Ishikawa (cell line): ENCODE results near the gene CCDC200.

Experiments
- CEBPB ChIP-seq: IDR thresholded peaks from 2 replicates; pipeline ENCODE4 v1.6.1; 2012
- CREB1 ChIP-seq: IDR thresholded peaks from 2 replicates; pipeline ENCODE4 v1.6.1; 2012; ENCODE audit warnings: low read depth
- EGR1 ChIP-seq: IDR thresholded peaks from 2 replicates; pipeline ENCODE4 v1.6.1; 2012
- EP300 ChIP-seq: IDR thresholded peaks from 2 replicates; pipeline ENCODE4 v1.6.1; 2012; ENCODE audit warnings: borderline replicate concordance
- FOXM1 ChIP-seq: IDR thresholded peaks from 2 replicates; pipeline ENCODE4 v1.6.1; 2012; ENCODE audit warnings: low read depth, borderline replicate concordance
- MAX ChIP-seq: IDR thresholded peaks from 2 replicates; pipeline ENCODE4 v1.6.1; 2012
- NFIC ChIP-seq: IDR thresholded peaks from 2 replicates; pipeline ENCODE4 v1.6.1; 2012
- RAD21 ChIP-seq: IDR thresholded peaks from 2 replicates; pipeline ENCODE4 v1.6.1; 2012; ENCODE audit warnings: low read depth
- REST ChIP-seq: IDR thresholded peaks from 2 replicates; pipeline ENCODE4 v1.6.1; 2012; ENCODE audit warnings: low read depth, mild to moderate bottlenecking
- TAF1 ChIP-seq: IDR thresholded peaks from 2 replicates; pipeline ENCODE4 v1.6.1; 2012; ENCODE audit warnings: low read depth, mild to moderate bottlenecking
- TCF12 ChIP-seq: IDR thresholded peaks from 2 replicates; pipeline ENCODE4 v1.6.1; 2012; ENCODE audit warnings: low read depth
- TEAD4 ChIP-seq: IDR thresholded peaks from 2 replicates; pipeline ENCODE4 v1.6.1; 2012
- USF1 ChIP-seq: IDR thresholded peaks from 2 replicates; pipeline ENCODE4 v1.6.1; 2012
- YY1 ChIP-seq: IDR thresholded peaks from 2 replicates; pipeline ENCODE4 v1.6.1; 2012; ENCODE audit warnings: low read depth
- ZBTB7A ChIP-seq: IDR thresholded peaks from 2 replicates; pipeline ENCODE4 v1.6.1; 2012; ENCODE audit warnings: low read depth

Gene CCDC200

GRCh38 chr17:43183921-43184320, 44.5 kb downstream of the CCDC200 start:
- TF ChIP-seq ZBTB7A, result no peak
- TF ChIP-seq FOXM1, result no peak
- TF ChIP-seq CEBPB, result no peak
- TF ChIP-seq RAD21, result no peak
- no peak for TF ChIP-seq EGR1
- TF ChIP-seq TEAD4, result no peak
- TF ChIP-seq EP300, result no peak
- TF ChIP-seq YY1, result no peak

GRCh38 chr17:43176119-43176570, 52.3 kb downstream of the CCDC200 start:
- TF ChIP-seq RAD21 (no peak), TEAD4 (no peak), ZBTB7A (no peak), NFIC (no peak), CREB1 (no peak)

- TF ChIP-seq NFIC (no peak), REST (no peak), TCF12 (no peak), CREB1 (no peak)
Observed at GRCh38 chr17:43175213-43176118, 53.0 kb downstream of the CCDC200 start.

- no peak for TF ChIP-seq TAF1
- peak; percentile 83 for TF ChIP-seq TEAD4
- TF ChIP-seq REST, result no peak
- no peak for TF ChIP-seq USF1
- no peak for TF ChIP-seq MAX
- TF ChIP-seq RAD21, result no peak; the same call in 1 of the 2 replicates
- no peak for TF ChIP-seq EGR1
- TF ChIP-seq ZBTB7A, result no peak
- 0 out of 2 replicates have a peak, but pooled peaks have one; percentile 2 for TF ChIP-seq CEBPB
- TF ChIP-seq FOXM1, result no peak
- TF ChIP-seq TCF12, result no peak
- TF ChIP-seq YY1, result no peak
- TF ChIP-seq CREB1, result no peak
- TF ChIP-seq NFIC, result peak; percentile 52; the same call in 1 of the 2 replicates
Observed at GRCh38 chr17:43171586-43172487, 56.6 kb downstream of the CCDC200 start.
